Fibroblast of villous mesenchyme (primary cell): ENCODE data around the gene TNS2. TPM values are rescaled to one million over a fixed set of nuclear protein-coding genes. Genes with fewer than 3 reads are reported as not detected.

ENCODE experiments used
- DNase-seq: peaks from one replicate; pipeline ENCODE4 v3.0.0-alpha.2; 2010; ENCODE audit warnings: low read depth
- H3K4me3 ChIP-seq: 2 replicates; pipeline ENCODE4 v1.5.1; 2011; ENCODE audit warnings: low read depth, mild to moderate bottlenecking, low read length
- CTCF ChIP-seq: IDR thresholded peaks from 2 replicates; pipeline ENCODE4 v1.5.1; 2012; ENCODE audit warnings: low read depth, mild to moderate bottlenecking, low read length; ENCODE audit not compliant: insufficient read depth
- total RNA-seq: library from RNA; depleted of rRNA; stranded (reverse); fragments of >200 nt; gene quantifications from 2 replicates; pipeline ENCODE4 v1.2.3, GENCODE V29; 2012

Gene TNS2
- total RNA-seq, 1 donor = 36.7 TPM

GRCh38 chr12:53050426-53051057 is 677 bp downstream of the TNS2 start:
- peak overlapping the region; percentile 89 for H3K4me3 ChIP-seq
- TF ChIP-seq CTCF = no peak
- no peak for DNase-seq

GRCh38 chr12:53051058-53051880 is 1.4 kb downstream of the TNS2 start:
- TF ChIP-seq CTCF = peak; percentile 40
- peak; percentile 91 for DNase-seq
- peak overlapping the region; percentile 89 for H3K4me3 ChIP-seq

- peak overlapping the region; percentile 89 for H3K4me3 ChIP-seq
- DNase-seq = no peak
- no peak for TF ChIP-seq CTCF
Measured at GRCh38 chr12:53051881-53052412, 2.1 kb downstream of the TNS2 start.

GRCh38 chr12:53052419-53053217 is 2.8 kb downstream of the TNS2 start:
- TF ChIP-seq CTCF = no peak
- peak overlapping the region; percentile 89 for H3K4me3 ChIP-seq
- peak; percentile 86 for DNase-seq

GRCh38 chr12:53053218-53054111 is 3.6 kb downstream of the TNS2 start:
- H3K4me3 ChIP-seq = peak overlapping the region; percentile 44
- no peak for DNase-seq
- TF ChIP-seq CTCF = peak; percentile 76
